Measurements from ENCODE around the gene JPT1.
A peak's percentile ranks its signal among the peaks of the same experiment; 100 is the strongest.

The JPT1 gene

GRCh38 chr17:75181110-75181509 lies 26.8 kb upstream of the JPT1 start:
- H3K27ac ChIP-seq (ENCODE audit: low read length): no peak overlapping the region; the same call in 1 of the 2 replicates
- no peaks in the 10 kb centered on the region for H3K9me2 ChIP-seq (replicated peaks; ENCODE audit: insufficient read depth, low read length)
- no peaks in the 10 kb centered on the region for H3K9me3 ChIP-seq (replicated peaks; ENCODE audit: insufficient read depth, low read length)
- peaks cover 11% of the 10 kb centered on the region for H3K36me3 ChIP-seq (replicated peaks; ENCODE audit: insufficient read depth, low read length)
- no peaks in the 10 kb centered on the region for H3K27me3 ChIP-seq (replicated peaks; ENCODE audit: insufficient read depth, low read length)
- no peak for TF ChIP-seq EZH2 (optimal IDR thresholded peaks at IDR 0.05; ENCODE audit: low read depth, low read length)
- TF ChIP-seq EZH2phosphoT487 (IDR thresholded peaks at IDR 0.05; ENCODE audit: low read length): no peak
- no peak for TF ChIP-seq CTCF (IDR thresholded peaks at IDR 0.05; ENCODE audit: low read length)
- peak overlapping the region; percentile 92 for H3K4me2 ChIP-seq (ENCODE audit: low read depth, low read length)
- H3K79me2 ChIP-seq (ENCODE audit: low read length): peaks cover 62% of the 10 kb centered on the region
- H3K4me1 ChIP-seq (ENCODE audit: low read length): peaks cover 8% of the 10 kb centered on the region; the same call in 1 of the 2 replicates
- no peak for DNase-seq
- peak overlapping the region; percentile 86 for H3K9ac ChIP-seq (ENCODE audit: low read length)
- peaks cover 6% of the 10 kb centered on the region; the same call in 1 of the 2 replicates for H4K20me1 ChIP-seq (ENCODE audit: insufficient read depth, low read length)
- H2AFZ ChIP-seq (ENCODE audit: low read length): no peak overlapping the region
- peaks cover 15% of the 10 kb centered on the region; the same call in 1 of the 2 replicates for H3F3A ChIP-seq (ENCODE audit: insufficient read depth, low read length)
- H3K4me3 ChIP-seq (ENCODE audit: low read length): peak overlapping the region; percentile 85

- DNase-seq: no peak
- Histone ChIP-seq H4K20me1 (ENCODE audit: insufficient read depth, low read length) (peaks cover 6% of the 10 kb centered on the region; the same call in 1 of the 2 replicates), H2AFZ (ENCODE audit: low read length) (no peak overlapping the region), H3F3A (ENCODE audit: insufficient read depth, low read length) (peaks cover 28% of the 10 kb centered on the region), H3K4me2 (ENCODE audit: low read depth, low read length) (no peak overlapping the region), H3K4me3 (ENCODE audit: low read length) (no peak overlapping the region), H3K9me2 (replicated peaks; ENCODE audit: insufficient read depth, low read length) (no peaks in the 10 kb centered on the region), H3K27me3 (replicated peaks; ENCODE audit: insufficient read depth, low read length) (no peaks in the 10 kb centered on the region), H3K4me1 (ENCODE audit: low read length) (peaks cover 6% of the 10 kb centered on the region; the same call in 1 of the 2 replicates), H3K9ac (ENCODE audit: low read length) (no peak overlapping the region), H3K9me3 (replicated peaks; ENCODE audit: insufficient read depth, low read length) (no peaks in the 10 kb centered on the region), H3K27ac (ENCODE audit: low read length) (no peak overlapping the region), H3K79me2 (ENCODE audit: low read length) (peaks cover 88% of the 10 kb centered on the region), H3K36me3 (replicated peaks; ENCODE audit: insufficient read depth, low read length) (peaks cover 18% of the 10 kb centered on the region)
- TF ChIP-seq EZH2phosphoT487 (IDR thresholded peaks at IDR 0.05; ENCODE audit: low read length): no peak
- no peak for TF ChIP-seq EZH2 (optimal IDR thresholded peaks at IDR 0.05; ENCODE audit: low read depth, low read length)
- TF ChIP-seq CTCF (IDR thresholded peaks at IDR 0.05; ENCODE audit: low read length): no peak
Observed at GRCh38 chr17:75178453-75178852, 24.1 kb upstream of the JPT1 start.

DNA sequence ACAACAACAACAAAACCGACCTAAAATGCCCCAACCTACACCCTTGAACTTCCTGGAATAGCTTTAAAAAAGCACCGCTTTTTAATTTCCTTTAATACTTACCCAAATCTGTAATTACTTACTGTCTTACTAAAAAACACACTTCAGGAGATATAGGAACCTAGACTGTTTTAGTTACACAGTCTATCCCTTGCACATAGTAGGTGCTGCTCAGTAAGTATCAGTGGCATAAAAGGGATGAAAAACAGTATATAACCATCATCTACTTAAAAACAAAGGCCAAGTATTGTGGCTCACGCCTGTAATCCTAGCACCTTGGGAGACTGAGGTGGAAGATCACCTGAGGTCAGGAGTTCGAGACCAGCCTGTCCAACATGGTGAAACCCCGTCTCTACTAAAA lies 22.3 kb upstream of the JPT1 start:
- H3K9ac ChIP-seq (ENCODE audit: low read length): no peak overlapping the region
- H3K27ac ChIP-seq (ENCODE audit: low read length): no peak overlapping the region
- no peaks in the 10 kb centered on the region for H3K9me3 ChIP-seq (replicated peaks; ENCODE audit: insufficient read depth, low read length)
- TF ChIP-seq CTCF (IDR thresholded peaks at IDR 0.05; ENCODE audit: low read length) (no peak), EZH2phosphoT487 (IDR thresholded peaks at IDR 0.05; ENCODE audit: low read length) (no peak), EZH2 (optimal IDR thresholded peaks at IDR 0.05; ENCODE audit: low read depth, low read length) (no peak)
- H3K27me3 ChIP-seq (replicated peaks; ENCODE audit: insufficient read depth, low read length): no peaks in the 10 kb centered on the region
- H3K4me1 ChIP-seq (ENCODE audit: low read length): 0 out of 2 replicates have a peak, but pooled peaks cover 2% of the 10 kb centered on the region
- no peaks in the 10 kb centered on the region for H3K9me2 ChIP-seq (replicated peaks; ENCODE audit: insufficient read depth, low read length)
- peaks cover 18% of the 10 kb centered on the region for H3K36me3 ChIP-seq (replicated peaks; ENCODE audit: insufficient read depth, low read length)
- DNase-seq: no peak
- peaks cover 20% of the 10 kb centered on the region for H3F3A ChIP-seq (ENCODE audit: insufficient read depth, low read length)
- peaks cover 7% of the 10 kb centered on the region; the same call in 1 of the 2 replicates for H4K20me1 ChIP-seq (ENCODE audit: insufficient read depth, low read length)
- H3K4me3 ChIP-seq (ENCODE audit: low read length): no peak overlapping the region
- H3K79me2 ChIP-seq (ENCODE audit: low read length): peaks cover 97% of the 10 kb centered on the region
- H3K4me2 ChIP-seq (ENCODE audit: low read depth, low read length): no peak overlapping the region
- H2AFZ ChIP-seq (ENCODE audit: low read length): no peak overlapping the region
